ENCODE data around the gene MASP1. TPM values are rescaled to one million over a fixed set of nuclear protein-coding genes. Genes with fewer than 3 reads are reported as not detected.
A peak's percentile ranks its signal among the peaks of the same experiment; 100 is the strongest.

Gene MASP1
- total RNA-seq, 1 donor from 2014 or later = not detected

- Histone ChIP-seq H3K36me3 (ENCODE audit: control insufficient read depth, insufficient read depth, low read length) (no peaks in the 10 kb centered on the region), H3K27me3 (ENCODE audit: control insufficient read depth, insufficient read depth, low read length) (no peaks in the 10 kb centered on the region), H3K4me3 (ENCODE audit: low read depth, low read length) (no peak overlapping the region)
- DNase-seq (ENCODE audit: low read depth) = no peak
- TF ChIP-seq CTCF (IDR thresholded peaks at IDR 0.05; ENCODE audit: insufficient read depth, low read length, poor library complexity, severe bottlenecking) = no peak
Measured at GRCh38 chr3:187305881-187306280, 14.3 kb upstream of the MASP1 start.

- no peak for DNase-seq (ENCODE audit: low read depth)
- TF ChIP-seq CTCF (IDR thresholded peaks at IDR 0.05; ENCODE audit: insufficient read depth, low read length, poor library complexity, severe bottlenecking) = no peak
- Histone ChIP-seq H3K27me3 (ENCODE audit: control insufficient read depth, insufficient read depth, low read length) (no peaks in the 10 kb centered on the region), H3K36me3 (ENCODE audit: control insufficient read depth, insufficient read depth, low read length) (no peaks in the 10 kb centered on the region), H3K4me3 (ENCODE audit: low read depth, low read length) (no peak overlapping the region)
Measured at GRCh38 chr3:187299611-187300010, 8.1 kb upstream of the MASP1 start.

GRCh38 chr3:187296911-187297310, 5.4 kb upstream of the MASP1 start:
- no peak for TF ChIP-seq CTCF (IDR thresholded peaks at IDR 0.05; ENCODE audit: insufficient read depth, low read length, poor library complexity, severe bottlenecking)
- H3K27me3 ChIP-seq (ENCODE audit: control insufficient read depth, insufficient read depth, low read length) = no peaks in the 10 kb centered on the region
- no peak for DNase-seq (ENCODE audit: low read depth)
- H3K36me3 ChIP-seq (ENCODE audit: control insufficient read depth, insufficient read depth, low read length) = no peaks in the 10 kb centered on the region
- no peak overlapping the region for H3K4me3 ChIP-seq (ENCODE audit: low read depth, low read length)

- Histone ChIP-seq H3K4me3 (ENCODE audit: low read depth, low read length) (no peak overlapping the region), H3K27me3 (ENCODE audit: control insufficient read depth, insufficient read depth, low read length) (peaks cover 2% of the 10 kb centered on the region), H3K36me3 (ENCODE audit: control insufficient read depth, insufficient read depth, low read length) (no peaks in the 10 kb centered on the region)
- no peak for TF ChIP-seq CTCF (IDR thresholded peaks at IDR 0.05; ENCODE audit: insufficient read depth, low read length, poor library complexity, severe bottlenecking)
- no peak for DNase-seq (ENCODE audit: low read depth)
Measured at GRCh38 chr3:187296058-187296457, 4.5 kb upstream of the MASP1 start.

- H3K4me3 ChIP-seq (ENCODE audit: low read depth, low read length) = no peak overlapping the region
- peaks cover 2% of the 10 kb centered on the region for H3K27me3 ChIP-seq (ENCODE audit: control insufficient read depth, insufficient read depth, low read length)
- TF ChIP-seq CTCF (IDR thresholded peaks at IDR 0.05; ENCODE audit: insufficient read depth, low read length, poor library complexity, severe bottlenecking) = peak; percentile 17
- no peaks in the 10 kb centered on the region for H3K36me3 ChIP-seq (ENCODE audit: control insufficient read depth, insufficient read depth, low read length)
- no peak for DNase-seq (ENCODE audit: low read depth)
Measured at GRCh38 chr3:187295316-187296034, 3.9 kb upstream of the MASP1 start.
